Endothelial cell of umbilical vein (primary cell): ENCODE data around the gene MRPS12.

Source experiments
- EZH2 ChIP-seq: IDR thresholded peaks from 2 replicates; pipeline ENCODE4 v1.6.1; 2012; ENCODE audit warnings: borderline replicate concordance, low read depth, mild to moderate bottlenecking, moderate library complexity, low read length, inconsistent platforms; ENCODE audit not compliant: severe bottlenecking
- FOS ChIP-seq: IDR thresholded peaks from 2 replicates; pipeline ENCODE4 v1.6.1; 2011; ENCODE audit warnings: mild to moderate bottlenecking, low read length, moderate library complexity, borderline replicate concordance; ENCODE audit not compliant: insufficient read depth
- GATA2 ChIP-seq: IDR thresholded peaks from 2 replicates; pipeline ENCODE4 v1.7.0; 2011; ENCODE audit warnings: low read depth, mild to moderate bottlenecking, moderate library complexity, mixed read lengths, low read length; ENCODE audit not compliant: insufficient read length, insufficient read depth
- JUN ChIP-seq: IDR thresholded peaks from 2 replicates; pipeline ENCODE4 v1.6.1; 2011; ENCODE audit warnings: borderline replicate concordance, low read depth; ENCODE audit not compliant: insufficient read length, insufficient read depth
- MYC ChIP-seq: IDR thresholded peaks from one replicate; pipeline ENCODE4 v1.6.1; 2011; ENCODE audit warnings: mild to moderate bottlenecking, low read depth, low read length
- POLR2A ChIP-seq: IDR thresholded peaks from 2 replicates; pipeline ENCODE4 v1.6.1; 2012; ENCODE audit warnings: low read depth, mild to moderate bottlenecking, control low read depth, low read length
- POLR2AphosphoS5 ChIP-seq: IDR thresholded peaks from 2 replicates; pipeline ENCODE4 v1.6.1; 2012; ENCODE audit warnings: low read depth, mild to moderate bottlenecking, control low read depth, low read length, moderate library complexity; ENCODE audit not compliant: insufficient read depth
- TF ChIP-seq, protein P1 (sequence below), 2 donors: IDR thresholded peaks; 1 replicate in 1 of 2; 2 replicates in 1 of 2; pipeline ENCODE4 v1.5.1; 2011; ENCODE audit warnings: low read length in 2 of 2, mild to moderate bottlenecking in 2 of 2, moderate library complexity in 2 of 2, control low read depth in 1 of 2, inconsistent platforms in 1 of 2, low read depth in 1 of 2; ENCODE audit not compliant: insufficient read depth in 1 of 2; ENCODE audit errors: extremely low read depth in 1 of 2
- TF ChIP-seq, protein P2 (sequence below): IDR thresholded peaks from 2 replicates; pipeline ENCODE4 v1.6.1; 2011; ENCODE audit not compliant: insufficient read depth, insufficient read length

GRCh38 chr19:38958301-38958700 is 27.6 kb downstream of the MRPS12 start:
- TF ChIP-seq POLR2AphosphoS5 (no peak), EZH2 (no peak), POLR2A (no peak), FOS (no peak), MYC (no peak), JUN (no peak), GATA2 (no peak)
- TF ChIP-seq, protein P1, sequence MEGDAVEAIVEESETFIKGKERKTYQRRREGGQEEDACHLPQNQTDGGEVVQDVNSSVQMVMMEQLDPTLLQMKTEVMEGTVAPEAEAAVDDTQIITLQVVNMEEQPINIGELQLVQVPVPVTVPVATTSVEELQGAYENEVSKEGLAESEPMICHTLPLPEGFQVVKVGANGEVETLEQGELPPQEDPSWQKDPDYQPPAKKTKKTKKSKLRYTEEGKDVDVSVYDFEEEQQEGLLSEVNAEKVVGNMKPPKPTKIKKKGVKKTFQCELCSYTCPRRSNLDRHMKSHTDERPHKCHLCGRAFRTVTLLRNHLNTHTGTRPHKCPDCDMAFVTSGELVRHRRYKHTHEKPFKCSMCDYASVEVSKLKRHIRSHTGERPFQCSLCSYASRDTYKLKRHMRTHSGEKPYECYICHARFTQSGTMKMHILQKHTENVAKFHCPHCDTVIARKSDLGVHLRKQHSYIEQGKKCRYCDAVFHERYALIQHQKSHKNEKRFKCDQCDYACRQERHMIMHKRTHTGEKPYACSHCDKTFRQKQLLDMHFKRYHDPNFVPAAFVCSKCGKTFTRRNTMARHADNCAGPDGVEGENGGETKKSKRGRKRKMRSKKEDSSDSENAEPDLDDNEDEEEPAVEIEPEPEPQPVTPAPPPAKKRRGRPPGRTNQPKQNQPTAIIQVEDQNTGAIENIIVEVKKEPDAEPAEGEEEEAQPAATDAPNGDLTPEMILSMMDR (IDR thresholded peaks at IDR 0.05; ENCODE audit: extremely low read depth in 1 of 2, insufficient read depth in 1 of 2, low read depth in 1 of 2, low read length in 2 of 2) = no peak
- TF ChIP-seq, protein P2, sequence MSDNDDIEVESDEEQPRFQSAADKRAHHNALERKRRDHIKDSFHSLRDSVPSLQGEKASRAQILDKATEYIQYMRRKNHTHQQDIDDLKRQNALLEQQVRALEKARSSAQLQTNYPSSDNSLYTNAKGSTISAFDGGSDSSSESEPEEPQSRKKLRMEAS = no peak
